HL-60 (cell line): ENCODE results near the gene REPS1.
A peak's percentile ranks its signal among the peaks of the same experiment; 100 is the strongest.

ENCODE experiments used
- DNase-seq, 2 experiments: peaks; one replicate each; pipeline ENCODE4 v3.0.0-alpha.2; 2010 to 2020; ENCODE audit warnings: low read depth in 1 of 2, low spot score in 1 of 2
- H3K27ac ChIP-seq: fragments of 250-450 bp; sonication (Bioruptor Pico); replicated peaks from 2 replicates; pipeline ENCODE4 v1.5.1; 2020; ENCODE audit warnings: mild to moderate bottlenecking, moderate library complexity
- H3K27me3 ChIP-seq: fragments of 250-450 bp; sonication (Bioruptor Pico); 2 replicates; pipeline ENCODE4 v1.5.1; 2021; ENCODE audit warnings: mild to moderate bottlenecking, moderate library complexity; ENCODE audit not compliant: insufficient read depth, poor library complexity, severe bottlenecking
- H3K4me3 ChIP-seq: replicated peaks from 2 replicates; pipeline ENCODE4 v1.5.1; 2011; ENCODE audit warnings: mild to moderate bottlenecking, control low read depth, low read length; ENCODE audit not compliant: insufficient read depth
- CTCF ChIP-seq: IDR thresholded peaks from one replicate; pipeline ENCODE4 v1.5.1; 2011; ENCODE audit warnings: low read length, control low read depth, inconsistent platforms; ENCODE audit not compliant: insufficient read depth
- GABPA ChIP-seq: IDR thresholded peaks from 2 replicates; pipeline ENCODE4 v1.6.1; 2012; ENCODE audit warnings: low read depth
- POLR2AphosphoS5 ChIP-seq: IDR thresholded peaks from 2 replicates; pipeline ENCODE4 v1.6.1; 2012; ENCODE audit warnings: low read depth
- REST ChIP-seq: IDR thresholded peaks from 2 replicates; pipeline ENCODE4 v1.6.1; 2012; ENCODE audit warnings: low read depth; ENCODE audit not compliant: insufficient replicate concordance
- SPI1 ChIP-seq: IDR thresholded peaks from 2 replicates; pipeline ENCODE4 v1.6.1; 2012; ENCODE audit warnings: low read depth, mild to moderate bottlenecking, borderline replicate concordance

Gene REPS1

GRCh38 chr6:138958595-138958994 lies 29.5 kb downstream of the REPS1 start:
- no peak overlapping the region for H3K4me3 ChIP-seq
- H3K27me3 ChIP-seq: no peaks in the 10 kb centered on the region
- no peak for DNase-seq
- no peak for TF ChIP-seq CTCF
- TF ChIP-seq SPI1: no peak
- no peak for TF ChIP-seq GABPA
- no peak for TF ChIP-seq REST
- TF ChIP-seq POLR2AphosphoS5: no peak
- H3K27ac ChIP-seq: peak overlapping the region; percentile 64

GRCh38 chr6:138957903-138958302 lies 30.1 kb downstream of the REPS1 start:
- Histone ChIP-seq H3K4me3 (no peak overlapping the region), H3K27me3 (no peaks in the 10 kb centered on the region), H3K27ac (peak overlapping the region; percentile 64)
- TF ChIP-seq REST (no peak), SPI1 (no peak), POLR2AphosphoS5 (no peak), GABPA (no peak), CTCF (no peak)
- DNase-seq: no peak

- no peaks in the 10 kb centered on the region for H3K27me3 ChIP-seq
- H3K4me3 ChIP-seq: no peak overlapping the region
- TF ChIP-seq GABPA (no peak), SPI1 (peak; percentile 34; the same call in 1 of the 2 replicates)
- peak overlapping the region; percentile 64 for H3K27ac ChIP-seq
- peak in 1 of 2 experiments; percentile 41 for DNase-seq
These were observed 30.6 kb downstream of the REPS1 start for GRCh38 chr6:138957484-138957883.

GRCh38 chr6:138956244-138956924 lies 31.7 kb downstream of the REPS1 start:
- TF ChIP-seq SPI1 (no peak), CTCF (no peak), REST (no peak), POLR2AphosphoS5 (no peak), GABPA (no peak)
- H3K27ac ChIP-seq: peak overlapping the region; percentile 20
- DNase-seq: no peak
- no peaks in the 10 kb centered on the region for H3K27me3 ChIP-seq
- H3K4me3 ChIP-seq: no peak overlapping the region
